PC-3 (cell line): ENCODE data around the gene DMAC1. TPM values are rescaled to one million over a fixed set of nuclear protein-coding genes. Genes with fewer than 3 reads are reported as not detected.

Source experiments
- ATAC-seq: fragments of 200-7000 bp; cut with Tn5 transposase; 2 replicates; pipeline ENCODE4 v1.9.1; 2020; ENCODE audit warnings: mild to moderate bottlenecking, moderate library complexity
- BruUV-seq: library from RNA; stranded (reverse); fragments of 400-500 nt; replicated peaks from 2 replicates; lab custom pipeline; 2021; lab: Mats Ljungman, UMichigan
- CTCF ChIA-PET: fragments of 300-600 bp; sonication (Branson Sonifier 250); formaldehyde crosslinking; loops from one replicate; lab custom pipeline; 2022; ENCODE audit warnings: antibody characterized with exemption; lab: Charles Lee
- POLR2A ChIA-PET: fragments of 300-600 bp; sonication (Branson Sonifier 250); formaldehyde crosslinking; loops from one replicate; lab custom pipeline; 2022; ENCODE audit warnings: antibody characterized with exemption; ENCODE audit not compliant: unreplicated experiment; lab: Charles Lee
- DNase-seq: peaks from one replicate; pipeline ENCODE4 v3.0.0-alpha.2; 2015
- H2AFZ ChIP-seq: fragments of 300-600 bp; sonication (generic); 2 replicates; pipeline ENCODE4 v1.6.0; 2016; ENCODE audit warnings: antibody characterized with exemption, low read length
- H3F3A ChIP-seq: fragments of 300-600 bp; sonication (generic); one replicate; pipeline ENCODE4 v1.6.0; 2017; ENCODE audit warnings: antibody characterized with exemption, low read length, control low read depth, mild to moderate bottlenecking; ENCODE audit not compliant: unreplicated experiment
- H3K27ac ChIP-seq: fragments of 300-600 bp; sonication (generic); 2 replicates; pipeline ENCODE4 v1.5.1; 2016; ENCODE audit warnings: mild to moderate bottlenecking, low read length
- H3K27me3 ChIP-seq: fragments of 300-600 bp; sonication (generic); 2 replicates; pipeline ENCODE4 v1.6.1; 2016; ENCODE audit warnings: low read length, mixed read lengths
- H3K36me3 ChIP-seq: fragments of 300-600 bp; sonication (generic); 2 replicates; pipeline ENCODE4 v1.6.1; 2016; ENCODE audit warnings: low read depth, mixed run types, low read length, mixed read lengths
- H3K4me1 ChIP-seq: fragments of 300-600 bp; sonication (generic); 2 replicates; pipeline ENCODE4 v1.5.1; 2016; ENCODE audit warnings: low read length; ENCODE audit not compliant: insufficient read depth
- H3K4me2 ChIP-seq: fragments of 300-600 bp; sonication (generic); 2 replicates; pipeline ENCODE4 v1.6.0; 2016; ENCODE audit warnings: low read length
- H3K4me3 ChIP-seq: fragments of 300-600 bp; sonication (generic); 2 replicates; pipeline ENCODE4 v1.5.1; 2016; ENCODE audit warnings: mild to moderate bottlenecking, low read length, mixed read lengths
- H3K79me2 ChIP-seq: fragments of 300-600 bp; sonication (generic); 2 replicates; pipeline ENCODE4 v1.6.1; 2017; ENCODE audit warnings: low read length, mixed read lengths
- H3K9ac ChIP-seq: fragments of 300-600 bp; sonication (generic); 2 replicates; pipeline ENCODE4 v1.6.0; 2016; ENCODE audit warnings: mild to moderate bottlenecking, low read length
- H3K9me2 ChIP-seq: fragments of 300-600 bp; sonication (generic); replicated peaks from 2 replicates; pipeline ENCODE4 v1.6.1; 2016; ENCODE audit warnings: mixed run types, low read length, mixed read lengths
- H3K9me3 ChIP-seq: fragments of 300-600 bp; sonication (generic); 2 replicates; pipeline ENCODE4 v1.6.1; 2016; ENCODE audit warnings: low read length, mixed read lengths
- H4K20me1 ChIP-seq: fragments of 300-600 bp; sonication (generic); 2 replicates; pipeline ENCODE4 v1.6.1; 2016; ENCODE audit warnings: low read length, mixed read lengths
- CTCF ChIP-seq: fragments of 300-600 bp; sonication (generic); conservative IDR thresholded peaks from 2 replicates; pipeline ENCODE4 v1.5.1; 2017; ENCODE audit warnings: antibody characterized with exemption, low read depth, mild to moderate bottlenecking, low read length
- EZH2 ChIP-seq: fragments of 300-600 bp; sonication (generic); IDR thresholded peaks from one replicate; pipeline ENCODE4 v1.6.1; 2017; ENCODE audit warnings: antibody characterized with exemption, mild to moderate bottlenecking, low read length; ENCODE audit not compliant: unreplicated experiment
- EZH2phosphoT487 ChIP-seq: fragments of 300-600 bp; sonication (generic); IDR thresholded peaks from 2 replicates; pipeline ENCODE4 v1.6.1; 2018; ENCODE audit warnings: mild to moderate bottlenecking, antibody characterized with exemption, low read length, borderline replicate concordance
- intact Hi-C: fragments of 100-400 bp; cut with micrococcal nuclease; formaldehyde crosslinking; loops from 2 replicates; pipeline ENCODE4 v1.9.0; 2023
- total RNA-seq: library from RNA; depleted of rRNA; stranded (reverse); fragments of >200 nt; gene quantifications from 2 replicates; pipeline ENCODE4 v1.2.3, GENCODE V29; 2014

DMAC1 gene
- total RNA-seq, 1 experiment from 2014 or later = 20.1 TPM

DNA sequence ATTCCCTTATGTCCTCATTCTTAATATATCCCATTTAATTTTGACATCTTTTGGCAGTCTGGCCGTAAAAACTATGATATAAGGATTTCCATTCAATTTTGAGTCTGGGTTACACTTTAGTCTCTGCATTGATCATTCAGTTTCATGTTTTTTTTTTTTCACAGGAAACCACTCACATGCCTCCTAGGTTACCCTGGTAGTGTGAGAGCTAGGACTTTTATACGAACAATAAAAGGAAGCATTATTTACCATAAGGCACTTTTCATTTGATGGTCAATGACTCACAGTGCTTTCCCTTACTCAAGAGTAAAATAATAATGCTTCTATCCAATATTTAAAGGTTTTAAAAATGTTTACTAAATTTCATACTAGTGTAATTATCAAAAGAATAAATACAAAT, 16.4 kb upstream of the DMAC1 start:
- POLR2A ChIA-PET = no interaction called here
- ATAC-seq = no peak

DNA sequence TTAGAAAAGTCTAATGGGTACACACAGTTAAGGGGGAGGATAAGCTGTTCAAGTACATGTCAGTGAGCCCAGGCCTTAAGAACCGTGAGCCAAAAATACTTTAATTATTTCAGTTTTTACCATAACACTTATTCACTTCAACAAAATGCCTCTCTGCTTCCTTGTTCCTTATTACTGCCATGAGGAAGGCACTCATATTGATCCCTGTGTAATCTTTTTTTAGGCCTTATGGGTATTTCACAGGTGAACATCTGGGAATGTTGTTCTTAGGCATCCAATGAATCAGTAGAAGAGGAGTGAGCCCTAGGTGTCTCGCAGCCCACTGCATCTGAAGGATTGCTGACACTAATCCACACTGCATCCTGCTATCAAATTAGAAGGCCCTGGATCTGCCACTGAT, 13.5 kb upstream of the DMAC1 start:
- Histone ChIP-seq H3K4me2 (no peak overlapping the region), H4K20me1 (no peaks in the 10 kb centered on the region), H3K36me3 (no peaks in the 10 kb centered on the region), H3K4me1 (no peaks in the 10 kb centered on the region), H3K4me3 (no peak overlapping the region), H3K9me3 (no peaks in the 10 kb centered on the region), H3K27me3 (no peaks in the 10 kb centered on the region), H3F3A (no peaks in the 10 kb centered on the region), H3K79me2 (no peaks in the 10 kb centered on the region), H3K27ac (no peak overlapping the region), H3K9me2 (no peaks in the 10 kb centered on the region), H3K9ac (no peak overlapping the region), H2AFZ (no peak overlapping the region)
- ChIA-PET POLR2A (no interaction called here), CTCF (no interaction called here)
- BruUV-seq = no TSS peak
- TF ChIP-seq EZH2 (no peak), CTCF (no peak), EZH2phosphoT487 (no peak)
- intact Hi-C loops = no loop called here
- DNase-seq (no peak), ATAC-seq (no peak)

More for the DNA sequence above, 16.4 kb upstream of the DMAC1 start:
- DNase-seq = no peak
- CTCF ChIA-PET = no interaction called here
- Histone ChIP-seq H3K36me3 (no peaks in the 10 kb centered on the region), H3K4me2 (no peak overlapping the region), H3K79me2 (no peaks in the 10 kb centered on the region), H4K20me1 (no peaks in the 10 kb centered on the region), H3K9ac (no peak overlapping the region), H3K4me3 (no peak overlapping the region), H3K9me2 (no peaks in the 10 kb centered on the region), H3F3A (no peaks in the 10 kb centered on the region), H3K9me3 (no peaks in the 10 kb centered on the region), H3K4me1 (no peaks in the 10 kb centered on the region), H3K27ac (no peak overlapping the region), H3K27me3 (no peaks in the 10 kb centered on the region), H2AFZ (no peak overlapping the region)
- no TSS peak for BruUV-seq
- TF ChIP-seq EZH2phosphoT487 (no peak), CTCF (no peak), EZH2 (no peak)
- intact Hi-C loops = no loop called here

DNA sequence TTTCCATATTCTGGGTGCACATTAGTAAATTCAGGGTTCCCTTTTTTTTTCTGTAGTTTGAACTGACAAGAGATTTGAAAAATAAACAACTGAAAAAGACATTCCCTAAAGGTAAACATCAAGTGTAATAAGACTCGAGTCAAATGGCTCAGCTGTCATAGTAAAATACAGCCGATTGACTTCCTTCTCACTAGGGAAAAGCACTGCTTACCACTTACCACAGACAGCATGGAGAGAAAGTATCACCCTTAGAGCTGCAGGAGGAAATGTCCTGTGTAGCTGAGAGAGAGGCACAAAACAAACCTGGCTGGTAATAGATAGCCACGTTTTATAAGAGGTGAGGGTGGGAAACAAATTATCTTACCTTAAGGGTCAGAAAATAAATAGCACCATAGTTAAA, 12.1 kb upstream of the DMAC1 start:
- ChIA-PET CTCF (no interaction called here), POLR2A (no interaction called here)
- H3K27ac ChIP-seq = no peak overlapping the region
- no peak overlapping the region for H3K4me3 ChIP-seq
- ATAC-seq (no peak), DNase-seq (no peak)
- H3K9me2 ChIP-seq = no peaks in the 10 kb centered on the region
- intact Hi-C loops = no loop called here
- no peak overlapping the region for H2AFZ ChIP-seq
- H3K79me2 ChIP-seq = no peaks in the 10 kb centered on the region
- BruUV-seq = no TSS peak
- H3K27me3 ChIP-seq = no peaks in the 10 kb centered on the region
- H4K20me1 ChIP-seq = no peaks in the 10 kb centered on the region
- H3K4me1 ChIP-seq = no peaks in the 10 kb centered on the region
- H3K9me3 ChIP-seq = no peaks in the 10 kb centered on the region
- no peak overlapping the region for H3K9ac ChIP-seq
- H3K4me2 ChIP-seq = no peak overlapping the region
- TF ChIP-seq EZH2phosphoT487 (no peak), CTCF (no peak), EZH2 (no peak)
- no peaks in the 10 kb centered on the region for H3K36me3 ChIP-seq
- no peaks in the 10 kb centered on the region for H3F3A ChIP-seq
